GM18951 (cell line): ENCODE results near the gene IL1F10.

Experiments used
- POLR2A ChIP-seq: IDR thresholded peaks from 4 replicates; pipeline ENCODE4 v1.6.1; 2011; ENCODE audit warnings: mild to moderate bottlenecking; ENCODE audit not compliant: insufficient read length, insufficient read depth; ENCODE audit errors: extremely low read depth
- in situ Hi-C: fragments of 300-500 bp; cut with MboI; formaldehyde crosslinking; loops from one replicate; pipeline ENCODE4 v1.12.0; 2022; ENCODE audit warnings: low sequenced_read_pairs, mixed read lengths, inconsistent platforms; ENCODE audit not compliant: unreplicated experiment

IL1F10 gene

GRCh38 chr2:113116100-113116958 lies 48.6 kb downstream of the IL1F10 start:
- no peak for TF ChIP-seq POLR2A
- in situ Hi-C loops: no loop called here

GRCh38 chr2:113117541-113118262 lies 49.9 kb downstream of the IL1F10 start:
- no peak for TF ChIP-seq POLR2A
- in situ Hi-C loops: no loop called here

GRCh38 chr2:113118263-113118657 lies 50.5 kb downstream of the IL1F10 start:
- in situ Hi-C loops: no loop called here
- no peak for TF ChIP-seq POLR2A

- in situ Hi-C loops: no loop called here
- no peak for TF ChIP-seq POLR2A
Observed at GRCh38 chr2:113119111-113119510, 51.3 kb downstream of the IL1F10 start.

- in situ Hi-C loops: no loop called here
- no peak for TF ChIP-seq POLR2A
Observed at GRCh38 chr2:113120861-113121260, 53.1 kb downstream of the IL1F10 start.

- in situ Hi-C loops: no loop called here
- no peak for TF ChIP-seq POLR2A
Observed at GRCh38 chr2:113122364-113122763, 54.6 kb downstream of the IL1F10 start.

- no peak for TF ChIP-seq POLR2A
- in situ Hi-C loops: no loop called here
Observed at GRCh38 chr2:113123726-113124125, 56.0 kb downstream of the IL1F10 start.

GRCh38 chr2:113124181-113124961 lies 56.6 kb downstream of the IL1F10 start:
- TF ChIP-seq POLR2A: no peak
- in situ Hi-C loops: no loop called here
